H1 (cell line): ENCODE data around the gene ATP8B2. TPM values are rescaled to one million over a fixed set of nuclear protein-coding genes. Genes with fewer than 3 reads are reported as not detected.

ENCODE experiments used
- CTCF ChIA-PET: fragments of 300-600 bp; sonication (Branson Sonifier 250); formaldehyde crosslinking; loops from one replicate; lab custom pipeline; 2021; ENCODE audit not compliant: partially characterized antibody; lab: Charles Lee
- POLR2A ChIA-PET: fragments of 300-600 bp; sonication (Branson Sonifier 250); formaldehyde crosslinking; loops from one replicate; lab custom pipeline; 2021; ENCODE audit warnings: inconsistent platforms; ENCODE audit not compliant: partially characterized antibody; lab: Charles Lee
- DNase-seq, 2 experiments: peaks; one replicate each; pipeline versions ENCODE4 v3.0.0 to v3.0.0-alpha.2; 2010 to 2022; ENCODE audit warnings: low spot score in 2 of 2, low read depth in 1 of 2, mixed read lengths in 1 of 2
- FAIRE-seq: peaks from 2 replicates; lab custom pipeline; 2011; peaks lifted over from hg19 to GRCh38; lab: Jason Lieb, UNC
- H2AFZ ChIP-seq: 2 replicates; pipeline ENCODE4 v1.8.1; 2012; ENCODE audit warnings: low read length, inconsistent platforms
- H2AK5ac ChIP-seq: 2 replicates; pipeline ENCODE4 v1.6.1; 2013; ENCODE audit warnings: low read depth, low read length
- H2BK120ac ChIP-seq: replicated peaks from 2 replicates; pipeline ENCODE3; 2013; ENCODE audit warnings: low read depth, low read length, inconsistent platforms
- H2BK12ac ChIP-seq: 2 replicates; pipeline ENCODE4 v1.6.1; 2013; ENCODE audit warnings: low read depth, low read length
- H2BK15ac ChIP-seq: 2 replicates; pipeline ENCODE4 v1.6.1; 2013; ENCODE audit warnings: low read length
- H2BK20ac ChIP-seq: 2 replicates; pipeline ENCODE4 v1.6.1; 2013; ENCODE audit warnings: low read length
- H2BK5ac ChIP-seq: 2 replicates; pipeline ENCODE4 v1.6.1; 2013; ENCODE audit warnings: low read depth, low read length
- H3K14ac ChIP-seq: 2 replicates; pipeline ENCODE4 v1.6.1; 2013; ENCODE audit warnings: inconsistent platforms; ENCODE audit not compliant: insufficient read length
- H3K18ac ChIP-seq: 2 replicates; pipeline ENCODE4 v1.6.1; 2013; ENCODE audit warnings: low read length; ENCODE audit errors: extremely low read depth
- H3K23ac ChIP-seq: 2 replicates; pipeline ENCODE4 v1.6.1; 2013; ENCODE audit warnings: inconsistent platforms; ENCODE audit not compliant: insufficient read length
- H3K23me2 ChIP-seq: 2 replicates; pipeline ENCODE4 v1.6.1; 2013; ENCODE audit warnings: low read depth, low read length
- H3K27ac ChIP-seq: 2 replicates; pipeline ENCODE4 v1.6.1; 2011; ENCODE audit warnings: low read depth, low read length, inconsistent platforms
- H3K27me3 ChIP-seq, 4 experiments: replicated peaks in 1 of 4; 1 replicate in 1 of 4; 2 replicates in 3 of 4; pipeline versions ENCODE4 v1.6.1 to v1.8.1; 2011 to 2013; ENCODE audit warnings: low read length in 3 of 4, mild to moderate bottlenecking in 3 of 4, inconsistent platforms in 2 of 4, mixed read lengths in 2 of 4, moderate library complexity in 1 of 4; ENCODE audit not compliant: control insufficient read depth in 3 of 4, insufficient read depth in 3 of 4; ENCODE audit errors: extremely low read depth in 1 of 4
- H3K36me3 ChIP-seq, 4 experiments: 2 replicates each; pipeline versions ENCODE4 v1.6.1 to v1.8.1; 2011 to 2013; ENCODE audit warnings: mild to moderate bottlenecking in 4 of 4, low read length in 3 of 4, moderate library complexity in 2 of 4, control low read depth in 1 of 4, inconsistent platforms in 1 of 4; ENCODE audit not compliant: insufficient read depth in 4 of 4, control insufficient read depth in 2 of 4
- H3K4ac ChIP-seq: replicated peaks from 2 replicates; pipeline ENCODE3; 2013; ENCODE audit warnings: low read length, low read depth, mixed read lengths, inconsistent platforms; ENCODE audit not compliant: insufficient read length
- H3K4me1 ChIP-seq, 4 experiments: replicated peaks in 1 of 4; 1 replicate in 1 of 4; 2 replicates in 3 of 4; pipeline versions ENCODE4 v1.6.1 to v1.8.1; 2011 to 2013; ENCODE audit warnings: low read length in 3 of 4, inconsistent platforms in 2 of 4, mixed read lengths in 1 of 4; ENCODE audit not compliant: insufficient read depth in 4 of 4, control insufficient read depth in 3 of 4
- H3K4me2 ChIP-seq, 2 experiments: 2 replicates each; pipeline versions ENCODE4 v1.6.1 to v1.8.1; 2011 to 2013; ENCODE audit warnings: low read depth in 2 of 2, low read length in 2 of 2, control low read depth in 1 of 2, inconsistent platforms in 1 of 2, mild to moderate bottlenecking in 1 of 2; ENCODE audit not compliant: insufficient read depth in 1 of 2
- H3K4me3 ChIP-seq, 4 experiments: fragments of 200-600, 300-600 bp in 1 of 4; sonication (generic), shearing (Covaris generic), sonication (Bioruptor Twin) in 1 of 4; 2 replicates each; pipeline versions ENCODE4 v1.5.1 to v1.8.1; 2011 to 2016; ENCODE audit warnings: low read length in 4 of 4, low read depth in 3 of 4, control low read depth in 2 of 4, inconsistent platforms in 2 of 4, mild to moderate bottlenecking in 2 of 4, mixed read lengths in 1 of 4, moderate library complexity in 1 of 4; ENCODE audit not compliant: insufficient read depth in 2 of 4; ENCODE audit errors: extremely low read depth in 1 of 4
- H3K56ac ChIP-seq: replicated peaks from 2 replicates; pipeline ENCODE3; 2013; ENCODE audit warnings: low read depth, mild to moderate bottlenecking, mixed read lengths, low read length, inconsistent platforms; ENCODE audit not compliant: insufficient read length
- H3K79me1 ChIP-seq: 2 replicates; pipeline ENCODE4 v1.6.1; 2013; ENCODE audit warnings: low read depth, low read length, control low read depth
- H3K79me2 ChIP-seq, 2 experiments: 2 replicates each; pipeline versions ENCODE4 v1.6.1 to v1.8.1; 2012 to 2013; ENCODE audit warnings: low read length in 2 of 2, mild to moderate bottlenecking in 2 of 2, inconsistent platforms in 1 of 2; ENCODE audit not compliant: insufficient read depth in 2 of 2, control insufficient read depth in 1 of 2
- H3K9ac ChIP-seq, 4 experiments: replicated peaks in 1 of 4; 1 replicate in 1 of 4; 2 replicates in 3 of 4; pipeline versions ENCODE4 v1.6.1 to v1.8.1; 2011 to 2013; ENCODE audit warnings: low read depth in 3 of 4, low read length in 3 of 4, control low read depth in 2 of 4, mild to moderate bottlenecking in 2 of 4, moderate library complexity in 2 of 4, inconsistent platforms in 1 of 4; ENCODE audit errors: extremely low read depth in 1 of 4
- H3K9me3 ChIP-seq, 2 experiments: 2 replicates each; pipeline versions ENCODE4 v1.6.1 to v1.8.1; 2012 to 2013; ENCODE audit warnings: mild to moderate bottlenecking in 2 of 2, moderate library complexity in 2 of 2, control low read depth in 1 of 2, inconsistent platforms in 1 of 2, low read depth in 1 of 2, low read length in 1 of 2, mixed read lengths in 1 of 2; ENCODE audit not compliant: insufficient read depth in 2 of 2
- H4K20me1 ChIP-seq, 2 experiments: replicated peaks in 1 of 2; 2 replicates each; pipeline versions ENCODE3 to v1.8.1; 2011 to 2013; ENCODE audit warnings: inconsistent platforms in 2 of 2, low read length in 2 of 2, mild to moderate bottlenecking in 1 of 2; ENCODE audit not compliant: insufficient read depth in 2 of 2, control insufficient read depth in 1 of 2
- H4K5ac ChIP-seq: 2 replicates; pipeline ENCODE4 v1.6.1; 2013; ENCODE audit warnings: low read length, low read depth, mixed read lengths, inconsistent platforms; ENCODE audit not compliant: insufficient read length
- H4K8ac ChIP-seq: 2 replicates; pipeline ENCODE4 v1.8.0; 2013; ENCODE audit warnings: mild to moderate bottlenecking, moderate library complexity, low read length, inconsistent platforms; ENCODE audit not compliant: insufficient read depth; ENCODE audit errors: extremely low read depth
- H4K91ac ChIP-seq: replicated peaks from 2 replicates; pipeline ENCODE3; 2013; ENCODE audit warnings: low read length, mixed read lengths, inconsistent platforms; ENCODE audit not compliant: insufficient read length
- CBX8 ChIP-seq: fragments of 300-800, 300-1000 bp; sonication (generic); IDR thresholded peaks from 2 replicates; pipeline ENCODE4 v1.7.1; 2016; ENCODE audit warnings: low read depth, low read length, borderline replicate concordance
- POU5F1 ChIP-seq: IDR thresholded peaks from 2 replicates; pipeline ENCODE4 v1.6.1; 2011; ENCODE audit warnings: low read depth, mild to moderate bottlenecking, low read length, moderate library complexity
- RFX5 ChIP-seq: IDR thresholded peaks from 2 replicates; pipeline ENCODE4 v1.6.1; 2011; ENCODE audit warnings: low read depth, low read length, improper control_type of control experiment, borderline replicate concordance
- WGBS, 2 experiments: shearing (Covaris generic) in 1 of 2; methylation state at CpG; one replicate each; pipeline versions ENCODE4 v1.1.6 to v1.1.7; 2013 to 2015; ENCODE audit warnings: low lambda C conversion rate in 2 of 2, mixed read lengths in 2 of 2, inconsistent platforms in 1 of 2, low coverage in 1 of 2, missing lambda C conversion rate in 1 of 2; ENCODE audit not compliant: insufficient replicate concordance in 2 of 2, insufficient coverage in 1 of 2, insufficient read length in 1 of 2; ENCODE audit errors: extremely low coverage in 1 of 2, missing lambda C conversion rate in 1 of 2; 5-methylcytosine and 5-hydroxymethylcytosine counted together
- polyA plus RNA-seq, 7 experiments: library from polyadenylated mRNA; depleted of rRNA in 3 of 7; stranded (reverse) in 5 of 7; unstranded in 2 of 7; fragments of >200 nt in 5 of 7; fragments of 200-250 nt in 2 of 7; gene quantifications; 1 replicate in 5 of 7; 2 replicates in 1 of 7; 4 replicates in 1 of 7; pipeline versions ENCODE4 v1.2.1 to v1.2.3, GENCODE V29; 2011 to 2013; ENCODE audit warnings: missing spikeins in 2 of 7, mixed read lengths in 2 of 7
- total RNA-seq: library from RNA; stranded (reverse); fragmentation: NEBNext Ultra II Directional; extraction: Animal tissue kit (Norgen Biotek cat#: 25700); gene quantifications from 2 replicates; pipeline ENCODE4 v1.2.1, GENCODE V29; 2021
- TF ChIP-seq, protein P1 (sequence below): IDR thresholded peaks from 2 replicates; pipeline ENCODE4 v1.6.1; 2011; ENCODE audit warnings: low read depth, mild to moderate bottlenecking, low read length; ENCODE audit not compliant: insufficient read depth
- TF ChIP-seq, protein P2 (sequence below): IDR thresholded peaks from 2 replicates; pipeline ENCODE4 v1.6.1; 2012; ENCODE audit warnings: inconsistent platforms
- TF ChIP-seq, protein P3 (sequence below): IDR thresholded peaks from 2 replicates; pipeline ENCODE4 v1.6.1; 2011; ENCODE audit warnings: low read length, improper control_type of control experiment

The ATP8B2 gene
- total and polyA plus RNA-seq, 2 of the 8 experiments (the other 6 are each of a cell fraction or from before 2014, with no cell fraction given): 61.4 to 70.1 TPM

DNA sequence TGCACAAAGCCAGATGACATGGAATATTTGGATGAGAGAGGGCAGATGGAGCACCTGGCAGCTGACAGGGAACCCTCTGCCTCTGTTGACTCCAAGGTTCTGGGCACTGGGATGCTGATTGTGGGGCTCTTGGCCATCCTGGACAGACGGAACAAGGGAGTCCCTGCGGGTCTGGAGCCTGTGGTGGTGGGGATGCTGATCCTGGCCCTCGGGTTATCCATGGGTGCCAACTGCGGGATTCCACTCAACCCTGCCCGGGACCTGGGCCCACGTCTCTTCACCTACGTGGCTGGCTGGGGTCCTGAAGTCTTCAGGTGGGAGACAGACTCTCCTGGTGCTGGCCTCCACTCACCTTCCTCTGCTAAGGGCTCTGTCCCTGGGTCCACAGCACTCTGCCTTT is 1.8 kb upstream of the ATP8B2 start:
- ChIA-PET POLR2A (interaction anchor here (1.1 to 1.9 kb wide), 4 partner anchors 18 to 333 kb away, joined by 3 to 7 read pairs (median 4); partner anchors contain the start of gene RPS27), CTCF (interaction anchor here (0.8 to 21.7 kb wide), 11 partner anchors 10 to 158 kb away, joined by 3 to 507 read pairs (median 4); partner anchors contain the start of gene TPM3)
- Histone ChIP-seq H3K23ac (no peak overlapping the region), H4K91ac (no peak overlapping the region), H3K27me3 (no peaks in the 10 kb centered on the region), H3K9ac (no peak overlapping the region), H4K8ac (no peak overlapping the region; the same call in 1 of the 2 replicates), H3K4me1 (peaks cover 16 to 20% (median 18%) of the 10 kb centered on the region in 4 experiments), H2AK5ac (no peak overlapping the region), H3K4me3 (no peak overlapping the region), H4K20me1 (no peaks in the 10 kb centered on the region), H3K14ac (no peak overlapping the region), H3K56ac (no peak overlapping the region), H3K18ac (no peak overlapping the region), H4K5ac (no peak overlapping the region), H3K27ac (no peak overlapping the region), H3K23me2 (peaks cover 18% of the 10 kb centered on the region), H3K36me3 (no peaks in the 10 kb centered on the region), H2BK120ac (no peak overlapping the region), H2BK5ac (no peak overlapping the region), H3K79me2 (peaks cover 0 to 11% of the 10 kb centered on the region in 2 experiments; a peak in 2 of 4 replicates), H3K9me3 (no peaks in the 10 kb centered on the region), H2BK20ac (no peak overlapping the region), H2AFZ (no peak overlapping the region), H2BK12ac (no peak overlapping the region), H3K79me1 (peaks cover 7% of the 10 kb centered on the region; the same call in 1 of the 2 replicates), H3K4me2 (no peak overlapping the region), H3K4ac (no peak overlapping the region), H2BK15ac (no peak overlapping the region)
- TF ChIP-seq, protein P1, sequence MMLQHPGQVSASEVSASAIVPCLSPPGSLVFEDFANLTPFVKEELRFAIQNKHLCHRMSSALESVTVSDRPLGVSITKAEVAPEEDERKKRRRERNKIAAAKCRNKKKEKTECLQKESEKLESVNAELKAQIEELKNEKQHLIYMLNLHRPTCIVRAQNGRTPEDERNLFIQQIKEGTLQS: no peak
- TF ChIP-seq POU5F1 (no peak), RFX5 (no peak), CBX8 (no peak)
- TF ChIP-seq, protein P2, sequence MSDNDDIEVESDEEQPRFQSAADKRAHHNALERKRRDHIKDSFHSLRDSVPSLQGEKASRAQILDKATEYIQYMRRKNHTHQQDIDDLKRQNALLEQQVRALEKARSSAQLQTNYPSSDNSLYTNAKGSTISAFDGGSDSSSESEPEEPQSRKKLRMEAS: no peak
- TF ChIP-seq, protein P3, sequence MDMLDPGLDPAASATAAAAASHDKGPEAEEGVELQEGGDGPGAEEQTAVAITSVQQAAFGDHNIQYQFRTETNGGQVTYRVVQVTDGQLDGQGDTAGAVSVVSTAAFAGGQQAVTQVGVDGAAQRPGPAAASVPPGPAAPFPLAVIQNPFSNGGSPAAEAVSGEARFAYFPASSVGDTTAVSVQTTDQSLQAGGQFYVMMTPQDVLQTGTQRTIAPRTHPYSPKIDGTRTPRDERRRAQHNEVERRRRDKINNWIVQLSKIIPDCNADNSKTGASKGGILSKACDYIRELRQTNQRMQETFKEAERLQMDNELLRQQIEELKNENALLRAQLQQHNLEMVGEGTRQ: no peak
- FAIRE-seq (no peak), DNase-seq (no peak)
- 85% methylated on average over 7 of the region's 7 CpGs; no CpG with 5 or more reads in 1 of the 2 experiments for WGBS, 2 experiments
